Karpas-422 (cell line): Measurements from ENCODE around the gene TNFSF8. TPM values are rescaled to one million over a fixed set of nuclear protein-coding genes. Genes with fewer than 3 reads are reported as not detected.

Experiments used
- DNase-seq: peaks from one replicate; pipeline ENCODE4 v3.0.0-alpha.2; 2015
- H2AFZ ChIP-seq: fragments of 200-600 bp; sonication (generic); 2 replicates; pipeline ENCODE4 v1.6.1; 2014; ENCODE audit warnings: antibody characterized with exemption, low read length, mixed read lengths
- H3K27ac ChIP-seq: fragments of 200-600 bp; sonication (generic); 2 replicates; pipeline ENCODE4 v1.5.1; 2014; ENCODE audit warnings: mild to moderate bottlenecking, low read length, moderate library complexity
- H3K27me3 ChIP-seq: fragments of 200-600 bp; sonication (generic); 2 replicates; pipeline ENCODE4 v1.6.1; 2014; ENCODE audit warnings: low read length, mixed read lengths
- H3K36me3 ChIP-seq: fragments of 200-600 bp; sonication (generic); 2 replicates; pipeline ENCODE4 v1.6.1; 2014; ENCODE audit warnings: low read length, mixed read lengths; ENCODE audit not compliant: insufficient read depth
- H3K4me1 ChIP-seq: fragments of 200-600 bp; sonication (generic); 2 replicates; pipeline ENCODE4 v1.6.1; 2014; ENCODE audit warnings: mild to moderate bottlenecking, low read length, mixed read lengths
- H3K4me2 ChIP-seq: fragments of 200-600 bp; sonication (generic); 2 replicates; pipeline ENCODE4 v1.6.1; 2014; ENCODE audit warnings: low read length, low read depth, mild to moderate bottlenecking; ENCODE audit not compliant: poor library complexity, severe bottlenecking
- H3K4me3 ChIP-seq: fragments of 200-600 bp; sonication (generic); 2 replicates; pipeline ENCODE4 v1.5.1; 2014; ENCODE audit warnings: mild to moderate bottlenecking, antibody characterized with exemption, low read length, mixed read lengths
- H3K79me2 ChIP-seq: fragments of 200-600 bp; sonication (generic); 2 replicates; pipeline ENCODE4 v1.6.1; 2014; ENCODE audit warnings: mild to moderate bottlenecking, low read length, mixed read lengths
- H3K9ac ChIP-seq: fragments of 200-600 bp; sonication (generic); 2 replicates; pipeline ENCODE4 v1.6.0; 2014; ENCODE audit warnings: low read length
- H3K9me2 ChIP-seq: fragments of 200-600 bp; sonication (generic), shearing (Covaris generic); replicated peaks from 2 replicates; pipeline ENCODE4 v1.6.0; 2014; ENCODE audit warnings: mild to moderate bottlenecking, low read length, moderate library complexity; ENCODE audit not compliant: insufficient read depth
- H3K9me3 ChIP-seq: fragments of 300-700, 200-600 bp; sonication (generic); 2 replicates; pipeline ENCODE4 v1.6.1; 2014; ENCODE audit warnings: low read length, mixed read lengths
- H4K20me1 ChIP-seq: fragments of 200-600 bp; sonication (generic); 2 replicates; pipeline ENCODE4 v1.6.1; 2014; ENCODE audit warnings: mild to moderate bottlenecking, antibody characterized with exemption, low read length, low read depth; ENCODE audit not compliant: insufficient read depth
- total RNA-seq: library from RNA; depleted of rRNA; stranded (reverse); fragments of >200 nt; shearing (Covaris generic); gene quantifications from 2 replicates; pipeline ENCODE4 v1.2.3, GENCODE V29; 2014; ENCODE audit warnings: low replicate concordance

TNFSF8 gene
- total RNA-seq, 1 experiment from 2014 or later: 19.6 TPM

- Histone ChIP-seq H4K20me1 (no peaks in the 10 kb centered on the region; the same call in 1 of the 2 replicates), H3K4me3 (no peak overlapping the region), H3K79me2 (no peaks in the 10 kb centered on the region), H3K4me1 (peaks cover 52% of the 10 kb centered on the region), H3K9ac (no peak overlapping the region), H3K9me2 (no peaks in the 10 kb centered on the region), H2AFZ (no peak overlapping the region), H3K4me2 (no peak overlapping the region), H3K9me3 (no peaks in the 10 kb centered on the region), H3K36me3 (no peaks in the 10 kb centered on the region), H3K27ac (no peak overlapping the region), H3K27me3 (no peaks in the 10 kb centered on the region)
- no peak for DNase-seq
Measured at GRCh38 chr9:114919611-114920010, 10.8 kb downstream of the TNFSF8 start.

- H3K9ac ChIP-seq: no peak overlapping the region
- no peaks in the 10 kb centered on the region for H3K27me3 ChIP-seq
- peaks cover 52% of the 10 kb centered on the region for H3K4me1 ChIP-seq
- DNase-seq: no peak
- H3K4me2 ChIP-seq: no peak overlapping the region
- H3K36me3 ChIP-seq: no peaks in the 10 kb centered on the region
- H2AFZ ChIP-seq: no peak overlapping the region
- H3K27ac ChIP-seq: no peak overlapping the region
- H3K9me3 ChIP-seq: no peaks in the 10 kb centered on the region
- no peaks in the 10 kb centered on the region; the same call in 1 of the 2 replicates for H4K20me1 ChIP-seq
- H3K4me3 ChIP-seq: no peak overlapping the region
- H3K79me2 ChIP-seq: no peaks in the 10 kb centered on the region
- H3K9me2 ChIP-seq: no peaks in the 10 kb centered on the region
Measured at GRCh38 chr9:114916481-114916880, 13.9 kb downstream of the TNFSF8 start.

DNA sequence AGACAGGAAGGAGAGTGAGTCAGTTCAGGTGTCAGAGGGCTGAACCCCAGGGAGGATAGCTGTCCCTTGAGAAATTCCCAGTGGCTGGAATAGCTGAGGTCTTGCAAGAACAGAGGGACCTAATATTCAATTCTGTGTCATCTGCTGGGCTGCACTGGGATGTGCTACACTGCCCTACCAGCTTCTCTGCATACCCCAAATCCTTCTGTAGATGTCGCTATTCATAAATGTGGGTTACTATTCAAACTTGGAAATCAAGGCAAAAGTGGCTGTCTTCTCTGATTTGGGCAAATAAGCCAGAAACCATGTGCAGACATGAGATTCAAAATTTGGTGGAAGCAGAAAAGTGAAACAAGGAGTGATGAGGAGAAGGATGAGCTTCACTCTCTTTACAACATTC, 16.3 kb downstream of the TNFSF8 start:
- DNase-seq: peak; percentile 82
- Histone ChIP-seq H3K9ac (no peak overlapping the region), H3K27ac (no peak overlapping the region), H3K4me3 (no peak overlapping the region), H3K9me2 (no peaks in the 10 kb centered on the region), H3K4me1 (peaks cover 56% of the 10 kb centered on the region), H3K4me2 (no peak overlapping the region), H3K9me3 (no peaks in the 10 kb centered on the region), H2AFZ (no peak overlapping the region), H3K27me3 (no peaks in the 10 kb centered on the region), H3K79me2 (no peaks in the 10 kb centered on the region), H3K36me3 (no peaks in the 10 kb centered on the region), H4K20me1 (no peaks in the 10 kb centered on the region)

DNA sequence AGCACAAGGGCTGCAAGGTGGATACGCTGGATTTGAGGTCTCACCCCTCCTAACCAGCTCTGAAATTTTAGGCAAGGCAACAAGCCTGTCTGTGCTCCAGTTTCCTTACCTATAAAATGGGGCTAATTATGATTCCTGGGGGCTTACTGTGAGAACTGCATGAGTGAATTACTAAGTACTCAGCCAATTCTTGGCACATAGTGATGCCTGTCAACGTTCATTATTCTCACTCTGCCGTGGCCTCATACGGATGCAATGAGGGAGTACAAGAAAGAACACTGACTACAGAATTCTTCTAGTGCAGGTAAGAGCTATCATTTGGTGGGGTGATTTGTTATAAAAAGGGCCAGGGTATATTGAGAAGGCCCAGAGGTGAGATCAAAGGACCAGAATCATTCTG, 16.7 kb downstream of the TNFSF8 start:
- Histone ChIP-seq H3K4me2 (no peak overlapping the region), H3K36me3 (no peaks in the 10 kb centered on the region), H3K9me2 (no peaks in the 10 kb centered on the region), H2AFZ (no peak overlapping the region), H3K27ac (no peak overlapping the region), H3K9me3 (no peaks in the 10 kb centered on the region), H3K79me2 (no peaks in the 10 kb centered on the region), H4K20me1 (no peaks in the 10 kb centered on the region), H3K4me1 (peaks cover 61% of the 10 kb centered on the region), H3K4me3 (no peak overlapping the region), H3K9ac (no peak overlapping the region), H3K27me3 (no peaks in the 10 kb centered on the region)
- no peak for DNase-seq

GRCh38 chr9:114913217-114913616, 17.2 kb downstream of the TNFSF8 start:
- Histone ChIP-seq H3K4me1 (peaks cover 65% of the 10 kb centered on the region), H3K27ac (no peak overlapping the region), H3K9me2 (no peaks in the 10 kb centered on the region), H4K20me1 (no peaks in the 10 kb centered on the region), H3K9ac (no peak overlapping the region), H3K9me3 (no peaks in the 10 kb centered on the region), H3K4me3 (no peak overlapping the region), H3K27me3 (no peaks in the 10 kb centered on the region), H3K79me2 (no peaks in the 10 kb centered on the region), H3K4me2 (no peak overlapping the region), H2AFZ (no peak overlapping the region), H3K36me3 (no peaks in the 10 kb centered on the region)
- DNase-seq: no peak

DNA sequence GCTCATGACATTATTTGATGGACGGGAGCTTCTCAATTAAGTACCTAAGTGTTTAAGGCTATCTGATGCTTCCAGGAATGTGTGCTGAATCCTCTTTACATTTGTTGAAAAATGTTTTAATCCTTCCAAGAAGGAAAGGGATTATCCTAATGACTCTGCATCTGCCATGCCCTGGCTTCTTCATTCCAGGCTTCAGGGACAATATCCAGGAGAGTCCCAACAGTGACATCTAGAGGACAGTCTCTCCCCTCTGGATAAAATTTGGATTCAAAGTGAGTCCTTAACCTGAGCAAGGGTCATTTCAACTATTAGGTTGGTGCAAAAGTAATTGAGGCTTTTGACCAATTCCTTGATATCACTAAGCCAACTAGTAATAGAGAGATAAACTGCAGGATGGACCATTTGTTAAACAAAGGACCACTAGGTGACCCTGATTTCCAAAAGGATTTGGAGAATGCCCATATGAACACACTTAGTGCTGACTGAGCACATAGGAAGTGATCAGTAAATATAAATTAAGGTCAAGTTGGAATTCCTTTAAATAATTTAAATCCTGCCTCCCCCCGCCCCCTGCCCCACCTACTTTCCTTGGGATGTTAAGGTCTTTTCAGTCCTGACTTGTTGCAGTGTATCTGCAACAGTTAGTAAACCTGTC, 19.1 kb downstream of the TNFSF8 start:
- no peak for DNase-seq
- no peaks in the 10 kb centered on the region for H3K79me2 ChIP-seq
- H2AFZ ChIP-seq: no peak overlapping the region
- no peak overlapping the region for H3K4me3 ChIP-seq
- no peaks in the 10 kb centered on the region for H3K36me3 ChIP-seq
- peaks cover 77% of the 10 kb centered on the region for H3K4me1 ChIP-seq
- peak overlapping the region; percentile 64 for H3K4me2 ChIP-seq
- no peaks in the 10 kb centered on the region for H3K9me3 ChIP-seq
- H3K27ac ChIP-seq: peak overlapping the region; percentile 98
- H3K27me3 ChIP-seq: no peaks in the 10 kb centered on the region
- no peaks in the 10 kb centered on the region for H4K20me1 ChIP-seq
- H3K9me2 ChIP-seq: no peaks in the 10 kb centered on the region
- H3K9ac ChIP-seq: peak overlapping the region; percentile 69

DNA sequence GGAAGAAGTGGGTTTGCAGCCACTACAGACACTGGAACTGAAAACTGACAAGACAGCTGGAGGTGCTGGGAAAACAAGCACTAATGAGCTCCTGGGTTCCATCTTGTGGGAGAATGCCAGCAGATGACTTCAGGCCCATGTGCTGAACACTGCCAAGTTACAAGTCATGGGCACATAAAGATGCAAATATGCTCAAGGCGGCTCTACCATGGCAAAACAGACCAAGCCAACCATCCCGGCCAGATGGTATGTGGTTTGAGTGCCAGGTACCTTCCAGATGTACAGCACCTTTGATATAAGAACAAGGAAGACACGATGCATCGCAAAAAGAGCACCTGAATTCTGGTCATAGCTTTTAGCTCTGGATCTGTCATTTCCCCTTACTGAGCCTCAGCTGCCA, 19.9 kb downstream of the TNFSF8 start:
- Histone ChIP-seq H3K4me3 (peak overlapping the region; percentile 23), H3K4me2 (peak overlapping the region; percentile 64), H4K20me1 (no peaks in the 10 kb centered on the region), H3K36me3 (no peaks in the 10 kb centered on the region), H2AFZ (no peak overlapping the region), H3K9me3 (no peaks in the 10 kb centered on the region), H3K9me2 (no peaks in the 10 kb centered on the region), H3K4me1 (peaks cover 83% of the 10 kb centered on the region), H3K27me3 (no peaks in the 10 kb centered on the region), H3K79me2 (no peaks in the 10 kb centered on the region), H3K27ac (peak overlapping the region; percentile 98), H3K9ac (peak overlapping the region; percentile 69)
- DNase-seq: peak; percentile 73

GRCh38 chr9:114909661-114910060, 20.7 kb downstream of the TNFSF8 start:
- H3K4me2 ChIP-seq: peak overlapping the region; percentile 64
- peak; percentile 89 for DNase-seq

More at GRCh38 chr9:114909661-114910060, 20.7 kb downstream of the TNFSF8 start:
- no peaks in the 10 kb centered on the region for H3K27me3 ChIP-seq
- no peaks in the 10 kb centered on the region for H3K9me2 ChIP-seq
- no peaks in the 10 kb centered on the region for H3K36me3 ChIP-seq
- H2AFZ ChIP-seq: no peak overlapping the region
- peak overlapping the region; percentile 98 for H3K27ac ChIP-seq
- peak overlapping the region; percentile 69 for H3K9ac ChIP-seq
- H3K4me1 ChIP-seq: peaks cover 84% of the 10 kb centered on the region
- H4K20me1 ChIP-seq: no peaks in the 10 kb centered on the region
- no peaks in the 10 kb centered on the region for H3K9me3 ChIP-seq
- no peaks in the 10 kb centered on the region for H3K79me2 ChIP-seq
- peak overlapping the region; percentile 23 for H3K4me3 ChIP-seq
